ENCODE results near the gene NOL7. TPM values are rescaled to one million over a fixed set of nuclear protein-coding genes. Genes with fewer than 3 reads are reported as not detected.
A peak's percentile ranks its signal among the peaks of the same experiment; 100 is the strongest.

The NOL7 gene
- total and polyA plus RNA-seq, 2 experiments from 2014 or later = 97.2 to 251 TPM

DNA sequence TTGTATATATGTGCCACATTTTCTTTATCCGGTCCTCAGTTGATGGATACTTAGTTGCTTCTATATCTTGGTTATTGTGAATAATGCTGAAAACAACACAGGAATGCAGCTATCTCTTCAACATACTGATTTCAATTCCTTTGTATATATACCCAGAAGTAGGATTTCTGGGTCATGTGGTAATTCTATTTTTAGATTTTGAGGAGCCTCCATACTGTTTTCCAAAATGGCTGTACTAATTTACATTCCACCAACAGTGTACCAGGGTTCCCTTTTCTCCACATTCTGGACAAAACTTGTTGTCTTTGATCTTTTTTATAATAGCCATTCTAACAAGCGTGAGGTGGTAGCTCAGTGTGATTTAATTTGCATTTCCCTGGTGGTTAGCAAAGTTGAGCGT is 39.1 kb upstream of the NOL7 start:
- Histone ChIP-seq H3K79me2 (replicated peaks; ENCODE audit: insufficient read depth) (peaks cover 28% of the 10 kb centered on the region), H3K36me3 (ENCODE audit: insufficient read depth) (no peaks in the 10 kb centered on the region), H3K4me2 (no peak overlapping the region), H3K4me3 (no peak overlapping the region), H3K9me2 (ENCODE audit: insufficient read depth) (no peaks in the 10 kb centered on the region), H4K20me1 (replicated peaks; ENCODE audit: insufficient read depth) (no peaks in the 10 kb centered on the region), H2AFZ (no peak overlapping the region), H3K4me1 (ENCODE audit: insufficient read depth) (peaks cover 13% of the 10 kb centered on the region), H3F3A (replicated peaks; ENCODE audit: low read depth) (peaks cover 10% of the 10 kb centered on the region), H3K27me3 (ENCODE audit: insufficient read depth) (no peaks in the 10 kb centered on the region), H3K27ac (ENCODE audit: low read depth) (no peak overlapping the region)
- Mint-ChIP-seq H3K4me1 (peaks cover 29% of the 10 kb centered on the region), H3K4me3 (peak overlapping the region; percentile 61; the same call in 2 of the 3 replicates), H3K27ac (no peak overlapping the region), H3K36me3 (ENCODE audit: low read depth) (peaks cover 13% of the 10 kb centered on the region), H3K9me3 (no peaks in the 10 kb centered on the region; the same call in 2 of the 3 replicates), H3K27me3 (ENCODE audit: insufficient read depth, low read depth, poor library complexity) (peaks cover 14% of the 10 kb centered on the region)
- no peak for TF ChIP-seq EZH2phosphoT487 (IDR thresholded peaks at IDR 0.05; ENCODE audit: unreplicated experiment)
- TF ChIP-seq CREB1 (CRISPR knock-in tag; IDR thresholded peaks at IDR 0.05; ENCODE audit: low read depth) = no peak
- no peak for TF ChIP-seq JUNB (IDR thresholded peaks at IDR 0.05; ENCODE audit: unreplicated experiment)
- no peak for TF ChIP-seq ZNF114 (CRISPR knock-in tag; IDR thresholded peaks at IDR 0.05)
- TF ChIP-seq, protein P1, sequence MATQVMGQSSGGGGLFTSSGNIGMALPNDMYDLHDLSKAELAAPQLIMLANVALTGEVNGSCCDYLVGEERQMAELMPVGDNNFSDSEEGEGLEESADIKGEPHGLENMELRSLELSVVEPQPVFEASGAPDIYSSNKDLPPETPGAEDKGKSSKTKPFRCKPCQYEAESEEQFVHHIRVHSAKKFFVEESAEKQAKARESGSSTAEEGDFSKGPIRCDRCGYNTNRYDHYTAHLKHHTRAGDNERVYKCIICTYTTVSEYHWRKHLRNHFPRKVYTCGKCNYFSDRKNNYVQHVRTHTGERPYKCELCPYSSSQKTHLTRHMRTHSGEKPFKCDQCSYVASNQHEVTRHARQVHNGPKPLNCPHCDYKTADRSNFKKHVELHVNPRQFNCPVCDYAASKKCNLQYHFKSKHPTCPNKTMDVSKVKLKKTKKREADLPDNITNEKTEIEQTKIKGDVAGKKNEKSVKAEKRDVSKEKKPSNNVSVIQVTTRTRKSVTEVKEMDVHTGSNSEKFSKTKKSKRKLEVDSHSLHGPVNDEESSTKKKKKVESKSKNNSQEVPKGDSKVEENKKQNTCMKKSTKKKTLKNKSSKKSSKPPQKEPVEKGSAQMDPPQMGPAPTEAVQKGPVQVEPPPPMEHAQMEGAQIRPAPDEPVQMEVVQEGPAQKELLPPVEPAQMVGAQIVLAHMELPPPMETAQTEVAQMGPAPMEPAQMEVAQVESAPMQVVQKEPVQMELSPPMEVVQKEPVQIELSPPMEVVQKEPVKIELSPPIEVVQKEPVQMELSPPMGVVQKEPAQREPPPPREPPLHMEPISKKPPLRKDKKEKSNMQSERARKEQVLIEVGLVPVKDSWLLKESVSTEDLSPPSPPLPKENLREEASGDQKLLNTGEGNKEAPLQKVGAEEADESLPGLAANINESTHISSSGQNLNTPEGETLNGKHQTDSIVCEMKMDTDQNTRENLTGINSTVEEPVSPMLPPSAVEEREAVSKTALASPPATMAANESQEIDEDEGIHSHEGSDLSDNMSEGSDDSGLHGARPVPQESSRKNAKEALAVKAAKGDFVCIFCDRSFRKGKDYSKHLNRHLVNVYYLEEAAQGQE (IDR thresholded peaks at IDR 0.05; ENCODE audit: unreplicated experiment) = no peak
- no peak for TF ChIP-seq STAT1 (IDR thresholded peaks at IDR 0.05; ENCODE audit: unreplicated experiment)
- TF ChIP-seq EZH2 (IDR thresholded peaks at IDR 0.05; ENCODE audit: low read depth, unreplicated experiment) = no peak
- TF ChIP-seq NANOG (IDR thresholded peaks at IDR 0.05; ENCODE audit: borderline replicate concordance) = no peak
- TF ChIP-seq, protein P2, sequence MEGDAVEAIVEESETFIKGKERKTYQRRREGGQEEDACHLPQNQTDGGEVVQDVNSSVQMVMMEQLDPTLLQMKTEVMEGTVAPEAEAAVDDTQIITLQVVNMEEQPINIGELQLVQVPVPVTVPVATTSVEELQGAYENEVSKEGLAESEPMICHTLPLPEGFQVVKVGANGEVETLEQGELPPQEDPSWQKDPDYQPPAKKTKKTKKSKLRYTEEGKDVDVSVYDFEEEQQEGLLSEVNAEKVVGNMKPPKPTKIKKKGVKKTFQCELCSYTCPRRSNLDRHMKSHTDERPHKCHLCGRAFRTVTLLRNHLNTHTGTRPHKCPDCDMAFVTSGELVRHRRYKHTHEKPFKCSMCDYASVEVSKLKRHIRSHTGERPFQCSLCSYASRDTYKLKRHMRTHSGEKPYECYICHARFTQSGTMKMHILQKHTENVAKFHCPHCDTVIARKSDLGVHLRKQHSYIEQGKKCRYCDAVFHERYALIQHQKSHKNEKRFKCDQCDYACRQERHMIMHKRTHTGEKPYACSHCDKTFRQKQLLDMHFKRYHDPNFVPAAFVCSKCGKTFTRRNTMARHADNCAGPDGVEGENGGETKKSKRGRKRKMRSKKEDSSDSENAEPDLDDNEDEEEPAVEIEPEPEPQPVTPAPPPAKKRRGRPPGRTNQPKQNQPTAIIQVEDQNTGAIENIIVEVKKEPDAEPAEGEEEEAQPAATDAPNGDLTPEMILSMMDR (conservative IDR thresholded peaks at IDR 0.05; ENCODE audit: low read depth in 2 of 2) = no peak
- no peak for TF ChIP-seq ZNF331 (CRISPR knock-in tag; IDR thresholded peaks at IDR 0.05; ENCODE audit: low read depth)
- no peak for TF ChIP-seq POLR2AphosphoS5 (IDR thresholded peaks at IDR 0.05; ENCODE audit: low read depth)
- TF ChIP-seq, protein P3, sequence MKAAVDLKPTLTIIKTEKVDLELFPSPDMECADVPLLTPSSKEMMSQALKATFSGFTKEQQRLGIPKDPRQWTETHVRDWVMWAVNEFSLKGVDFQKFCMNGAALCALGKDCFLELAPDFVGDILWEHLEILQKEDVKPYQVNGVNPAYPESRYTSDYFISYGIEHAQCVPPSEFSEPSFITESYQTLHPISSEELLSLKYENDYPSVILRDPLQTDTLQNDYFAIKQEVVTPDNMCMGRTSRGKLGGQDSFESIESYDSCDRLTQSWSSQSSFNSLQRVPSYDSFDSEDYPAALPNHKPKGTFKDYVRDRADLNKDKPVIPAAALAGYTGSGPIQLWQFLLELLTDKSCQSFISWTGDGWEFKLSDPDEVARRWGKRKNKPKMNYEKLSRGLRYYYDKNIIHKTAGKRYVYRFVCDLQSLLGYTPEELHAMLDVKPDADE (IDR thresholded peaks at IDR 0.05) = no peak
- TF ChIP-seq, protein P4, sequence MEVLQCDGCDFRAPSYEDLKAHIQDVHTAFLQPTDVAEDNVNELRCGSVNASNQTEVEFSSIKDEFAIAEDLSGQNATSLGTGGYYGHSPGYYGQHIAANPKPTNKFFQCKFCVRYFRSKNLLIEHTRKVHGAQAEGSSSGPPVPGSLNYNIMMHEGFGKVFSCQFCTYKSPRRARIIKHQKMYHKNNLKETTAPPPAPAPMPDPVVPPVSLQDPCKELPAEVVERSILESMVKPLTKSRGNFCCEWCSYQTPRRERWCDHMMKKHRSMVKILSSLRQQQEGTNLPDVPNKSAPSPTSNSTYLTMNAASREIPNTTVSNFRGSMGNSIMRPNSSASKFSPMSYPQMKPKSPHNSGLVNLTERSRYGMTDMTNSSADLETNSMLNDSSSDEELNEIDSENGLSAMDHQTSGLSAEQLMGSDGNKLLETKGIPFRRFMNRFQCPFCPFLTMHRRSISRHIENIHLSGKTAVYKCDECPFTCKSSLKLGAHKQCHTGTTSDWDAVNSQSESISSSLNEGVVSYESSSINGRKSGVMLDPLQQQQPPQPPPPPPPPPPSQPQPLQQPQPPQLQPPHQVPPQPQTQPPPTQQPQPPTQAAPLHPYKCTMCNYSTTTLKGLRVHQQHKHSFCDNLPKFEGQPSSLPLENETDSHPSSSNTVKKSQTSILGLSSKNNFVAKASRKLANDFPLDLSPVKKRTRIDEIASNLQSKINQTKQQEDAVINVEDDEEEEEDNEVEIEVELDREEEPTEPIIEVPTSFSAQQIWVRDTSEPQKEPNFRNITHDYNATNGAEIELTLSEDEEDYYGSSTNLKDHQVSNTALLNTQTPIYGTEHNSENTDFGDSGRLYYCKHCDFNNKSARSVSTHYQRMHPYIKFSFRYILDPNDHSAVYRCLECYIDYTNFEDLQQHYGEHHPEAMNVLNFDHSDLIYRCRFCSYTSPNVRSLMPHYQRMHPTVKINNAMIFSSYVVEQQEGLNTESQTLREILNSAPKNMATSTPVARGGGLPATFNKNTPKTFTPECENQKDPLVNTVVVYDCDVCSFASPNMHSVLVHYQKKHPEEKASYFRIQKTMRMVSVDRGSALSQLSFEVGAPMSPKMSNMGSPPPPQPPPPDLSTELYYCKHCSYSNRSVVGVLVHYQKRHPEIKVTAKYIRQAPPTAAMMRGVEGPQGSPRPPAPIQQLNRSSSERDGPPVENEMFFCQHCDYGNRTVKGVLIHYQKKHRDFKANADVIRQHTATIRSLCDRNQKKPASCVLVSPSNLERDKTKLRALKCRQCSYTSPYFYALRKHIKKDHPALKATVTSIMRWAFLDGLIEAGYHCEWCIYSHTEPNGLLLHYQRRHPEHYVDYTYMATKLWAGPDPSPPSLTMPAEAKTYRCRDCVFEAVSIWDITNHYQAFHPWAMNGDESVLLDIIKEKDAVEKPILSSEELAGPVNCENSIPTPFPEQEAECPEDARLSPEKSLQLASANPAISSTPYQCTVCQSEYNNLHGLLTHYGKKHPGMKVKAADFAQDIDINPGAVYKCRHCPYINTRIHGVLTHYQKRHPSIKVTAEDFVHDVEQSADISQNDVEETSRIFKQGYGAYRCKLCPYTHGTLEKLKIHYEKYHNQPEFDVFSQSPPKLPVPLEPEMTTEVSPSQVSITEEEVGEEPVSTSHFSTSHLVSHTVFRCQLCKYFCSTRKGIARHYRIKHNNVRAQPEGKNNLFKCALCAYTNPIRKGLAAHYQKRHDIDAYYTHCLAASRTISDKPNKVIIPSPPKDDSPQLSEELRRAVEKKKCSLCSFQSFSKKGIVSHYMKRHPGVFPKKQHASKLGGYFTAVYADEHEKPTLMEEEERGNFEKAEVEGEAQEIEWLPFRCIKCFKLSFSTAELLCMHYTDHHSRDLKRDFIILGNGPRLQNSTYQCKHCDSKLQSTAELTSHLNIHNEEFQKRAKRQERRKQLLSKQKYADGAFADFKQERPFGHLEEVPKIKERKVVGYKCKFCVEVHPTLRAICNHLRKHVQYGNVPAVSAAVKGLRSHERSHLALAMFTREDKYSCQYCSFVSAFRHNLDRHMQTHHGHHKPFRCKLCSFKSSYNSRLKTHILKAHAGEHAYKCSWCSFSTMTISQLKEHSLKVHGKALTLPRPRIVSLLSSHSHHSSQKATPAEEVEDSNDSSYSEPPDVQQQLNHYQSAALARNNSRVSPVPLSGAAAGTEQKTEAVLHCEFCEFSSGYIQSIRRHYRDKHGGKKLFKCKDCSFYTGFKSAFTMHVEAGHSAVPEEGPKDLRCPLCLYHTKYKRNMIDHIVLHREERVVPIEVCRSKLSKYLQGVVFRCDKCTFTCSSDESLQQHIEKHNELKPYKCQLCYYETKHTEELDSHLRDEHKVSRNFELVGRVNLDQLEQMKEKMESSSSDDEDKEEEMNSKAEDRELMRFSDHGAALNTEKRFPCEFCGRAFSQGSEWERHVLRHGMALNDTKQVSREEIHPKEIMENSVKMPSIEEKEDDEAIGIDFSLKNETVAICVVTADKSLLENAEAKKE (CRISPR knock-in tag; IDR thresholded peaks at IDR 0.05) = no peak
- DNase-seq (ENCODE audit: low spot score) (no peak), ATAC-seq (no peak)
